AG04449 (cell line): ENCODE results near the gene P3H2.

Experiments used
- CTCF ChIA-PET: fragments of 350-600 bp; formaldehyde crosslinking; extraction: SDS; loops from one replicate; lab custom pipeline; 2021; ENCODE audit warnings: antibody characterized with exemption; lab: Yijun Ruan, JAX
- POLR2A ChIA-PET: fragments of 400-600, 350-600 bp; formaldehyde crosslinking; extraction: SDS; loops from one replicate; lab custom pipeline; 2020; ENCODE audit warnings: antibody characterized with exemption, inconsistent platforms; lab: Yijun Ruan, JAX
- DNase-seq: peaks from one replicate; pipeline ENCODE4 v3.0.0-alpha.2; 2010; ENCODE audit warnings: low read depth, low spot score
- H3K4me3 ChIP-seq: 2 replicates; pipeline ENCODE4 v1.5.1; 2011; ENCODE audit warnings: low read depth, mild to moderate bottlenecking, control low read depth, low read length
- CTCF ChIP-seq: IDR thresholded peaks from one replicate; pipeline ENCODE4 v1.5.1; 2011; ENCODE audit warnings: mild to moderate bottlenecking, moderate library complexity, low read length, control low read depth, inconsistent platforms; ENCODE audit not compliant: insufficient read depth; ENCODE audit errors: missing control alignments

Gene P3H2

GRCh38 chr3:190031887-190032752 lies 88.6 kb downstream of the P3H2 start:
- ChIA-PET CTCF (interaction anchor here (0.9 to 1.5 kb wide), 4 partner anchors 15 to 170 kb away, joined by 3 to 4 read pairs (median 3); no protein-coding TSS in a partner anchor), POLR2A (interaction anchor here (0.7 kb wide), 1 partner anchor 314 kb away, joined by 3 read pairs; no protein-coding TSS in a partner anchor)
- DNase-seq: no peak
- TF ChIP-seq CTCF: no peak
- H3K4me3 ChIP-seq: no peak overlapping the region

GRCh38 chr3:190027116-190027515 lies 93.6 kb downstream of the P3H2 start:
- POLR2A ChIA-PET: no interaction called here
- CTCF ChIA-PET: interaction anchor here (1.6 kb wide), 1 partner anchor 27 kb away, joined by 3 read pairs; no protein-coding TSS in a partner anchor
- no peak overlapping the region for H3K4me3 ChIP-seq
- DNase-seq: no peak
- no peak for TF ChIP-seq CTCF

- H3K4me3 ChIP-seq: no peak overlapping the region
- no peak for TF ChIP-seq CTCF
- ChIA-PET POLR2A (no interaction called here), CTCF (interaction anchor here (0.8 to 1.6 kb wide), 5 partner anchors 9 to 184 kb away, joined by 3 to 4 read pairs (median 3); partner anchors contain the start of gene P3H2)
- DNase-seq: no peak
Observed at GRCh38 chr3:190026154-190026553, 94.5 kb downstream of the P3H2 start.

- POLR2A ChIA-PET: interaction anchor here (1.0 kb wide), 1 partner anchor 29 kb away, joined by 3 read pairs; no protein-coding TSS in a partner anchor
- no peak for TF ChIP-seq CTCF
- H3K4me3 ChIP-seq: no peak overlapping the region
- CTCF ChIA-PET: interaction anchor here (1.0 to 1.5 kb wide), 4 partner anchors 13 to 186 kb away, joined by 3 to 4 read pairs (median 3); partner anchors contain the start of gene P3H2
- DNase-seq: no peak
Observed at GRCh38 chr3:190024912-190025311, 95.8 kb downstream of the P3H2 start.

- no peak for DNase-seq
- H3K4me3 ChIP-seq: no peak overlapping the region
- CTCF ChIA-PET: interaction anchor here (0.8 to 1.3 kb wide), 3 partner anchors 52 to 183 kb away, joined by 3 to 4 read pairs (median 3); no protein-coding TSS in a partner anchor
- POLR2A ChIA-PET: no interaction called here
- no peak for TF ChIP-seq CTCF
Observed at GRCh38 chr3:190019844-190020243, 100.9 kb downstream of the P3H2 start.

- no peak for TF ChIP-seq CTCF
- ChIA-PET POLR2A (no interaction called here), CTCF (interaction anchor here (1.2 to 1.5 kb wide), 3 partner anchors 9 to 183 kb away, joined by 3 to 8 read pairs (median 7); partner anchors contain the start of gene P3H2)
- no peak overlapping the region for H3K4me3 ChIP-seq
- no peak for DNase-seq
Observed at GRCh38 chr3:190019006-190019405, 101.7 kb downstream of the P3H2 start.
